Vagina (tissue), 2 donors: ENCODE measurements around the gene THEM4. TPM values are rescaled to one million over a fixed set of nuclear protein-coding genes. Genes with fewer than 3 reads are reported as not detected.

Source experiments
- DNase-seq, 2 donors: peaks; one replicate each; pipeline ENCODE4 v3.0.0-alpha.2; 2017; ENCODE audit errors: extremely low spot score in 2 of 2
- H3K27ac ChIP-seq: fragments of 200-600 bp; sonication (generic); one replicate; pipeline ENCODE4 v1.5.1; 2019
- H3K27me3 ChIP-seq: fragments of 200-600 bp; sonication (generic); one replicate; pipeline ENCODE4 v1.5.1; 2019
- H3K36me3 ChIP-seq, 2 donors: fragments of 200-600 bp; sonication (generic); one replicate each; pipeline ENCODE4 v1.5.1; 2017 to 2019
- H3K4me1 ChIP-seq: fragments of 200-600 bp; sonication (generic); one replicate; pipeline ENCODE4 v1.5.1; 2019
- H3K4me3 ChIP-seq, 2 donors: fragments of 200-600 bp; sonication (generic); 1 replicate in 1 of 2; 2 replicates in 1 of 2; pipeline ENCODE4 v1.5.1; 2016 to 2019
- H3K9me3 ChIP-seq: fragments of 200-600 bp; sonication (generic); one replicate; pipeline ENCODE4 v1.5.1; 2019
- POLR2A ChIP-seq, 2 donors: fragments of 450-650 bp; IDR thresholded peaks; one replicate each; pipeline ENCODE4 v1.6.1; 2017; ENCODE audit warnings: antibody characterized with exemption in 2 of 2, mild to moderate bottlenecking in 2 of 2, moderate library complexity in 2 of 2
- POLR2AphosphoS5 ChIP-seq, 2 donors: sonication (generic); formaldehyde crosslinking; IDR thresholded peaks; one replicate each; pipeline ENCODE4 v1.9.0; 2017; ENCODE audit warnings: antibody characterized with exemption in 2 of 2, mild to moderate bottlenecking in 2 of 2, low read depth in 1 of 2; ENCODE audit not compliant: insufficient read depth in 1 of 2
- intact Hi-C: fragments of 100-400 bp; cut with DNase I; formaldehyde crosslinking; loops from one replicate; pipeline ENCODE4 v1.15.1; 2023
- total RNA-seq: library from RNA; depleted of rRNA; stranded (reverse); fragments of >200 nt; gene quantifications from one replicate; pipeline ENCODE4 v1.2.3, GENCODE V29; 2016
- TF ChIP-seq, protein P1 (sequence below), 3 experiments: fragments of 450-650 bp in 2 of 3; fragments of 200-600 bp in 1 of 3; sonication (generic) in 1 of 3; IDR thresholded peaks; one replicate each; pipeline ENCODE4 v1.5.1; 2017 to 2019; ENCODE audit warnings: antibody characterized with exemption in 3 of 3, mild to moderate bottlenecking in 2 of 3, moderate library complexity in 2 of 3

Gene THEM4
- total RNA-seq, 1 donor from 2014 or later, result 26.8 TPM

DNA sequence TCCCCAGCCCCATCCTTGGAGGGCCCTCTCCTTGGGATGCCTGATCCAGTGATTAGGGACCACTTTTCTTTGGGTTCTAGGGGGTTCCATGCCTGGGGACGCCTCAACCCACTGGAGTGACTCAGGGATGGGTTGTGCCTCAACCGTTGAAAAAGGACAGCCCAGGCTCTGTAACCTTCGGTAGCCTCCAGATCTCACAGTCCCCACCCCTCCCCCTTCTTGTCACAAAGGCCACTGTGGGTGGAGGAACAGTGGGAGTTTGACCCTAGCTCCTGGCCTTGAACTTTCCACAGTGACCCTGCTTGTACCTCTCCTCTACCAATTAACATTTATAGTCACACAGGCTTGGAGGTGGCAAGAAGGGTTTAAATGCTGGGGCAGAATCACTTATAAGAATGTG lies 75.1 kb downstream of the THEM4 start:
- intact Hi-C loops, result no loop called here
- TF ChIP-seq POLR2AphosphoS5 (IDR thresholded peaks at IDR 0.05; ENCODE audit: insufficient read depth in 1 of 2, low read depth in 1 of 2) (no peak), POLR2A (IDR thresholded peaks at IDR 0.05) (no peak)
- TF ChIP-seq, protein P1, sequence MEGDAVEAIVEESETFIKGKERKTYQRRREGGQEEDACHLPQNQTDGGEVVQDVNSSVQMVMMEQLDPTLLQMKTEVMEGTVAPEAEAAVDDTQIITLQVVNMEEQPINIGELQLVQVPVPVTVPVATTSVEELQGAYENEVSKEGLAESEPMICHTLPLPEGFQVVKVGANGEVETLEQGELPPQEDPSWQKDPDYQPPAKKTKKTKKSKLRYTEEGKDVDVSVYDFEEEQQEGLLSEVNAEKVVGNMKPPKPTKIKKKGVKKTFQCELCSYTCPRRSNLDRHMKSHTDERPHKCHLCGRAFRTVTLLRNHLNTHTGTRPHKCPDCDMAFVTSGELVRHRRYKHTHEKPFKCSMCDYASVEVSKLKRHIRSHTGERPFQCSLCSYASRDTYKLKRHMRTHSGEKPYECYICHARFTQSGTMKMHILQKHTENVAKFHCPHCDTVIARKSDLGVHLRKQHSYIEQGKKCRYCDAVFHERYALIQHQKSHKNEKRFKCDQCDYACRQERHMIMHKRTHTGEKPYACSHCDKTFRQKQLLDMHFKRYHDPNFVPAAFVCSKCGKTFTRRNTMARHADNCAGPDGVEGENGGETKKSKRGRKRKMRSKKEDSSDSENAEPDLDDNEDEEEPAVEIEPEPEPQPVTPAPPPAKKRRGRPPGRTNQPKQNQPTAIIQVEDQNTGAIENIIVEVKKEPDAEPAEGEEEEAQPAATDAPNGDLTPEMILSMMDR (IDR thresholded peaks at IDR 0.05), result no peak
- Histone ChIP-seq H3K27me3 (no peaks in the 10 kb centered on the region), H3K27ac (no peak overlapping the region), H3K9me3 (no peaks in the 10 kb centered on the region), H3K4me3 (no peak overlapping the region), H3K4me1 (peaks cover 38% of the 10 kb centered on the region), H3K36me3 (no peaks in the 10 kb centered on the region)
- DNase-seq, result no peak

DNA sequence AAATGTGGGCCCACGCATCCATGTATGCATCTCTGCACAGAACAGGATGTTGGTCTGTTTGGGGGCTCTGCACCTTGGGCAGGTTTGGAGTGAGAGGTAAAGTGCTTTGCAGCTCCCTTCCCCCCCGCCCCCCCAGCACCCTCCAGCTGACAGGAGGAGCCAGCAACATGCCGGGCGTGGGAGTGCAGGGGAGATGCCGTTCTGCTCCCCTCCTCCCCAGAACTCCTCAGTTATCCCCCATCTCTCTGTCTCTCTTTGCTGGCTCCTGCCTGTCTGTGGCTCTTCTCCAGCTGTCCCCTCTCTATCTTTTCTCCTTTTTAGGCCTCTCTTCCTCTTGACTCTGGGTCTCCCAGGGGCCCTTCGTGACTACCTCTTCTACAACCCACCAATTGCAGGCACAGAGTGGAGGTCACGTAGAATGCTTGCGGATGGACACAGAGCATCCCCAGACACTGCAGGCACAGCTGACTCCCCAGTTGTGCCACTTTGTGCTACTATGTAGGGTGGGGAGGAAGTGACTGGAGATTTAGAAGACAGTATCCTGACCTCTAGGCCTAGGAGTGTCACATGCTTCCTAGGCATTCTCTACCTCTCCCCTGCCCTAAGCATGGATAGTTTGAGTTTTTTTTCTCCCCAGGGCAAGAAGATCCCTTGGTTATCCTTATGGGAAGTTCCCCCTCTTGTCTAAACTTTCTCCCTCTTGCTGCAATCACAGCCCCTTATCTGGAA lies 76.0 kb downstream of the THEM4 start:
- Histone ChIP-seq H3K4me1 (peaks cover 30% of the 10 kb centered on the region), H3K27me3 (no peaks in the 10 kb centered on the region), H3K36me3 (no peaks in the 10 kb centered on the region), H3K9me3 (no peaks in the 10 kb centered on the region), H3K27ac (no peak overlapping the region), H3K4me3 (no peak overlapping the region)
- intact Hi-C loops, result no loop called here
- DNase-seq, result no peak
- TF ChIP-seq, protein P1 (IDR thresholded peaks at IDR 0.05), result no peak
- TF ChIP-seq POLR2A (IDR thresholded peaks at IDR 0.05) (no peak), POLR2AphosphoS5 (IDR thresholded peaks at IDR 0.05; ENCODE audit: insufficient read depth in 1 of 2, low read depth in 1 of 2) (no peak)

DNA sequence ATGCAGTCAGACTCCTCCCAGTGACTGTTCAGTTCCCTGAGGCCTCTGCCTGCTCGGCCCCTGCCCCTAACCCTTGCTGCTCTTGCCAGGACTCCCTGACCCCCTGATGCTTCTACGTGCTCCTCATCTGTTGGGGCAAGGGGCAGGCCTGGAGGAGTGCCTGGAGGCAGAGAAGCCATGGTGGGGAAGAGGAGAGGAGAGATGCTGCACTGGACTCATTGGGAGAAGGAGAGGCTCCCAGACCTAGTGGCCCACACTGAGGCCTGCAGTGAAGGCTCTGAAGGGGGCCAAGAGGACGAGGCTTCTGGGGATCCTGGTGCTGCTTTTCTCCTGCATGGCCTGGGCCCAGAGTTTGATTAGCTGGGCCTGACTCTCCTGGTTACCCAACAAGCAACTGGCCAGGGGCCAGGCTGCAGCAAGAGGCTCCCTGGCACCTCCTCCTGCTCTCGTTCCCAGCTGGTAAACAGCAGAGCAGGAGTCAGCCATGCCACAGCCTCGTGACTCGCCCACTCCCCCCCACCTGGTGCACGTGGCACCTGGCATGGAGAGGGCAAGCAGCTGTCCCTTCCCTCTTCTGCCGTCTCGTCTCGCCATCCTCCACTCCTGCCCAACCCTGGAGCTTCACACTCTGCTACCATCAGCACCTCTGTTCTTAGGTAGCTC lies 76.9 kb downstream of the THEM4 start:
- intact Hi-C loops, result no loop called here
- no peaks in the 10 kb centered on the region for H3K27me3 ChIP-seq
- H3K36me3 ChIP-seq, result no peaks in the 10 kb centered on the region
- H3K4me3 ChIP-seq, result no peak overlapping the region
- DNase-seq, result no peak
- no peaks in the 10 kb centered on the region for H3K9me3 ChIP-seq
- H3K4me1 ChIP-seq, result peaks cover 25% of the 10 kb centered on the region
- H3K27ac ChIP-seq, result no peak overlapping the region
- TF ChIP-seq POLR2AphosphoS5 (IDR thresholded peaks at IDR 0.05; ENCODE audit: insufficient read depth in 1 of 2, low read depth in 1 of 2) (peak in 1 of 2 donors; percentile 22), POLR2A (IDR thresholded peaks at IDR 0.05) (no peak)

DNA sequence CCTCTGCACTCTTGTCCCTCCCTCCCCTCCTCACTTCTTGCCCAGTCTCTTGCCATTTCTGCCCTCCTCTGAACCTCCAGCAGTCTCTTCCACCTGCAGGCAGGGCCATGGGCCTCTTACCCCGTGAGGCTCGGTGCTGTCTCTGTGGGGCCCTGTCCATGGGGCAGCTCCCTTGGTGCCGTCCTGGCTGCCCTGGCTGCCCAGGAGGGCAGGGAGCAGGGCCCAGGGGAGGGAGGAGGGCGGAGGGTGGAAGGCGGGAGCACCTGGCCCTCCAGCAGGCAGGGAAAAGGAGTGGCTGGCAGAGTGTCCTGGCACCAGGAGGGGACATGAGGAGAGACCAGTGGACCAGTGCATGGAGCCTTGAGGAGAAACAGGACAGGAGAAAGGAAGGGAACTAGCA lies 77.7 kb downstream of the THEM4 start, which contains the start of gene RORC:
TSS of gene RORC (minus strand) at position 198 of the 400 bp plus-strand sequence. CDS start at position 160, 38 bp downstream.
- peaks cover 25% of the 10 kb centered on the region for H3K4me1 ChIP-seq
- H3K9me3 ChIP-seq, result no peaks in the 10 kb centered on the region
- H3K36me3 ChIP-seq, result no peaks in the 10 kb centered on the region
- no peak within 1 kb of the TSS for H3K27ac ChIP-seq
- intact Hi-C loops, result no loop called here
- DNase-seq, result no peak
- no peaks in the 10 kb centered on the region for H3K27me3 ChIP-seq
- peak within 1 kb of the TSS in 1 of 2 donors; percentile 7 for H3K4me3 ChIP-seq
- TF ChIP-seq POLR2AphosphoS5 (IDR thresholded peaks at IDR 0.05; ENCODE audit: insufficient read depth in 1 of 2, low read depth in 1 of 2), result no peak
- TF ChIP-seq, protein P1 (IDR thresholded peaks at IDR 0.05), result no peak
- TF ChIP-seq POLR2A (IDR thresholded peaks at IDR 0.05), result no peak

DNA sequence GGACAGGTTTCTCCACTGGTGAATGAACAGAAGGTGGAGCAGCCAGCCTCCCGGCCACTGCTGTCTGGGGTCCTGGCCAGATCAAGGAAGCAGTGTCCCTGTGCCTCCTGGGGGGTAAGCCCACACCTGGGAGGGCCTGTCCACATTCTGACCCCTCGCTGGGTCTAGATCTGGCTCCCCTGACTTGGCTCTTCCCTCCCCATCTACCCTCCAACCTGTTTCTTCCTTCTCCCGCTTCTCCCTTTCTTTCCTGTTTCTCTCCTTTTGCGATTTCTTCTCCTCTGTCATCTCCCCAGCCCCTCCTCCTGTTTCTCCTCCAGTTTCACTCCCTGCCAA lies 78.1 kb downstream of the THEM4 start:
- H3K4me3 ChIP-seq, result peak overlapping the region in 1 of 2 donors; percentile 7
- H3K9me3 ChIP-seq, result no peaks in the 10 kb centered on the region
- DNase-seq, result no peak
- H3K27me3 ChIP-seq, result no peaks in the 10 kb centered on the region
- intact Hi-C loops, result no loop called here
- H3K36me3 ChIP-seq, result no peaks in the 10 kb centered on the region
- H3K27ac ChIP-seq, result no peak overlapping the region
- peaks cover 25% of the 10 kb centered on the region for H3K4me1 ChIP-seq
- TF ChIP-seq, protein P1 (IDR thresholded peaks at IDR 0.05), result no peak
- TF ChIP-seq POLR2A (IDR thresholded peaks at IDR 0.05) (no peak), POLR2AphosphoS5 (IDR thresholded peaks at IDR 0.05; ENCODE audit: insufficient read depth in 1 of 2, low read depth in 1 of 2) (no peak)
